ENCODE data around the gene FNDC3B.
A peak's percentile ranks its signal among the peaks of the same experiment; 100 is the strongest.

GRCh38 chr3:172173316-172174254 lies 134.2 kb downstream of the FNDC3B start:
- no peak for TF ChIP-seq CTCF (IDR thresholded peaks at IDR 0.05; ENCODE audit: extremely low read depth in 1 of 2, insufficient read depth in 1 of 2, low read depth in 1 of 2, low read length in 2 of 2)
- no peak for TF ChIP-seq MAX (IDR thresholded peaks at IDR 0.05; ENCODE audit: insufficient read depth, insufficient read length)
- peak; percentile 11 for TF ChIP-seq POLR2A (IDR thresholded peaks at IDR 0.05; ENCODE audit: low read depth, low read length)
- no peak for TF ChIP-seq POLR2AphosphoS5 (IDR thresholded peaks at IDR 0.05; ENCODE audit: insufficient read depth, low read depth, low read length)
- TF ChIP-seq FOS (IDR thresholded peaks at IDR 0.05; ENCODE audit: borderline replicate concordance, insufficient read depth, low read length) = no peak
